Activated CD4-positive, alpha-beta memory T cell treated with anti-CD3 and anti-CD28 coated beads, Interleukin-2, amount 10 ng/mL, durations not matched to agents 7 days and 5 days (primary cell): ENCODE data around the gene LRP1-AS. TPM values are rescaled to one million over a fixed set of nuclear protein-coding genes. Genes with fewer than 3 reads are reported as not detected.

Experiments used
- CTCF ChIA-PET: fragments of 350-600 bp; sonication (Branson Sonifier 250); formaldehyde crosslinking; loops from one replicate; lab custom pipeline; 2021; ENCODE audit warnings: antibody characterized with exemption, inconsistent platforms; lab: Charles Lee
- POLR2A ChIA-PET: fragments of 350-600 bp; sonication (Branson Sonifier 250); formaldehyde crosslinking; loops from one replicate; lab custom pipeline; 2021; ENCODE audit warnings: antibody characterized with exemption; lab: Charles Lee
- DNase-seq: peaks from one replicate; pipeline ENCODE4 v3.0.0-alpha.2; 2020
- H3K27ac Mint-ChIP-seq: one replicate; pipeline ENCODE4 v1.8.0; 2021; ENCODE audit warnings: mild to moderate bottlenecking, mixed read lengths
- H3K27me3 Mint-ChIP-seq: one replicate; pipeline ENCODE4 v1.8.0; 2021; ENCODE audit warnings: mixed read lengths
- H3K36me3 Mint-ChIP-seq: one replicate; pipeline ENCODE4 v1.8.0; 2021; ENCODE audit warnings: low read depth, mixed read lengths
- H3K4me1 Mint-ChIP-seq: one replicate; pipeline ENCODE4 v1.8.0; 2021; ENCODE audit warnings: mixed read lengths
- H3K4me3 Mint-ChIP-seq: one replicate; pipeline ENCODE4 v1.8.0; 2021; ENCODE audit warnings: mild to moderate bottlenecking, mixed read lengths
- H3K9me3 Mint-ChIP-seq: one replicate; pipeline ENCODE4 v1.8.0; 2021; ENCODE audit warnings: mixed read lengths
- total RNA-seq, 2 experiments: library from RNA; stranded (reverse); gene quantifications; one replicate each; pipeline ENCODE4 v1.2.3, GENCODE V29; 2021

Gene LRP1-AS
- total RNA-seq, 2 experiments from 2014 or later, result not detected

DNA sequence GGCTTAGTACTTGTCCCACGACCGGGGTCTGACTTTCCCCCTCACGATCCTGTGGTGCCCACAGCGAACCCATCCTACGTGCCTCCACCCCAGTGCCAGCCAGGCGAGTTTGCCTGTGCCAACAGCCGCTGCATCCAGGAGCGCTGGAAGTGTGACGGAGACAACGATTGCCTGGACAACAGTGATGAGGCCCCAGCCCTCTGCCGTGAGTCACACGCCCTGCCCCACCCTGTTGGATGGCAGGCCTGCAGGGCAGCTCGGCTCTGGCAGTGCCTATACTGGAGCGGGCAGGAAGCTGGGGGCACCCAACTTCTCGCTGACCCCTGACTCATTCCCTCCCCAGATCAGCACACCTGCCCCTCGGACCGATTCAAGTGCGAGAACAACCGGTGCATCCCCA, 18.3 kb upstream of the LRP1-AS start:
- Mint-ChIP-seq H3K9me3 (no peaks in the 10 kb centered on the region), H3K27me3 (no peaks in the 10 kb centered on the region), H3K36me3 (no peaks in the 10 kb centered on the region), H3K27ac (no peak overlapping the region), H3K4me1 (peaks cover 4% of the 10 kb centered on the region), H3K4me3 (no peak overlapping the region)
- DNase-seq, result no peak
- ChIA-PET CTCF (no interaction called here), POLR2A (no interaction called here)

- Mint-ChIP-seq H3K36me3 (no peaks in the 10 kb centered on the region), H3K9me3 (no peaks in the 10 kb centered on the region), H3K27ac (no peak overlapping the region), H3K4me1 (peaks cover 4% of the 10 kb centered on the region), H3K4me3 (no peak overlapping the region), H3K27me3 (no peaks in the 10 kb centered on the region)
- ChIA-PET POLR2A (no interaction called here), CTCF (no interaction called here)
- DNase-seq, result no peak
Measured at GRCh38 chr12:57164966-57165625, 17.7 kb upstream of the LRP1-AS start.

DNA sequence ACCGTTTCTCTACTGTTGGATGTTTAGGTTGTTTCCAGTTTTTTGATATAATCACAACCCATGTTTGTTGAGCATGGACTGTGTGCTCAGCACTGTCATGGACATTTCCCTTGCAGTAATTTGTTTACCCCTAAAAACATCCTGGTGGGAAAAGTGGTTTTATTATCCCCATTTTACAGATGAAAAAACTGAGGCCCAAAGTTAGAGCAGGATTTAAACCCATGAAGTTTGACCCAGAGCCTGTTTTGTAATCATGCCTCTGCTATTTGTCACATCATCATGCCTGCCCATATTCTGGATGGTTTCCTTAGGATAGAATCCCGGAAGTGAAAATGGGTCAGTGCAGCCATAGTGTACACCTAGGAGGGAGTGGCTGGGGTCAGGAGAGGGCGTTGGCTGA, 17.0 kb upstream of the LRP1-AS start:
- DNase-seq, result no peak
- Mint-ChIP-seq H3K9me3 (no peaks in the 10 kb centered on the region), H3K27ac (no peak overlapping the region), H3K27me3 (no peaks in the 10 kb centered on the region), H3K4me3 (no peak overlapping the region), H3K36me3 (no peaks in the 10 kb centered on the region), H3K4me1 (peaks cover 4% of the 10 kb centered on the region)
- ChIA-PET CTCF (no interaction called here), POLR2A (no interaction called here)

- no peaks in the 10 kb centered on the region for H3K27me3 Mint-ChIP-seq
- ChIA-PET CTCF (no interaction called here), POLR2A (no interaction called here)
- no peak overlapping the region for H3K27ac Mint-ChIP-seq
- no peak for DNase-seq
- H3K9me3 Mint-ChIP-seq, result no peaks in the 10 kb centered on the region
- H3K36me3 Mint-ChIP-seq, result no peaks in the 10 kb centered on the region
- H3K4me3 Mint-ChIP-seq, result no peak overlapping the region
- H3K4me1 Mint-ChIP-seq, result peaks cover 11% of the 10 kb centered on the region
Measured at GRCh38 chr12:57162553-57163125, 15.2 kb upstream of the LRP1-AS start.

DNA sequence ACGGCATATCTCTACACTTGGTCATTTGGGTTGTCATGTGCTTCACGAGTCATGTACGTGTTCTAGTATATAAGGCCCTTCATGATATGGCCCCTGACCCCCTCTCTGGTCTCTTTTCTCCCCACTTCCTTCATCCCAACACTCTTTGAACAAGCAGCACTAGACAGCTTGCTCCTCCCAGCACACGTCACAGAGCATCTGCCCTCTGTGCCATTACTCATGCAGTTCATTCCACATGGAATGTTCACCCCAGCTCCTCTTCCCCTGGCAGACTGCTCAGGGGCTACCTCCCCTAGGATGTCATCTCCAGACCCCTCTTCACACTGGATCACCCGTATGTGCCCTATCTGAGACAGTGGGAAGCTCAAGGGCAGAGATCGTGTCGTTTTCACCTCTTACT, 14.1 kb upstream of the LRP1-AS start:
- no peaks in the 10 kb centered on the region for H3K36me3 Mint-ChIP-seq
- CTCF ChIA-PET, result no interaction called here
- H3K4me1 Mint-ChIP-seq, result peaks cover 10% of the 10 kb centered on the region
- H3K9me3 Mint-ChIP-seq, result no peaks in the 10 kb centered on the region
- no peak overlapping the region for H3K27ac Mint-ChIP-seq
- DNase-seq, result no peak
- no peak overlapping the region for H3K4me3 Mint-ChIP-seq
- no peaks in the 10 kb centered on the region for H3K27me3 Mint-ChIP-seq
- POLR2A ChIA-PET, result no interaction called here

DNA sequence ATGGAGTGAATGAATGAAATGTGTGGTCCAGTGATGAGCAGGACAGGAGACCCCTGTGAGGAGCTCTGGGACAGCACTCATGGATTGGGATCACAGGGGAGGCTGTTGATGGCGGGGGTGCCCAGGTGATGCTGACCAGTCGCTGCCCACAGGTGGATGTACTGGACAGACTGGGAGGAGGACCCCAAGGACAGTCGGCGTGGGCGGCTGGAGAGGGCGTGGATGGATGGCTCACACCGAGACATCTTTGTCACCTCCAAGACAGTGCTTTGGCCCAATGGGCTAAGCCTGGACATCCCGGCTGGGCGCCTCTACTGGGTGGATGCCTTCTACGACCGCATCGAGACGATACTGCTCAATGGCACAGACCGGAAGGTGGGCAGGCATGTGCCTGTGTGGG, 13.3 kb upstream of the LRP1-AS start:
- ChIA-PET POLR2A (no interaction called here), CTCF (no interaction called here)
- no peak overlapping the region for H3K27ac Mint-ChIP-seq
- H3K36me3 Mint-ChIP-seq, result no peaks in the 10 kb centered on the region
- no peaks in the 10 kb centered on the region for H3K9me3 Mint-ChIP-seq
- DNase-seq, result no peak
- H3K27me3 Mint-ChIP-seq, result no peaks in the 10 kb centered on the region
- peaks cover 10% of the 10 kb centered on the region for H3K4me1 Mint-ChIP-seq
- H3K4me3 Mint-ChIP-seq, result no peak overlapping the region

DNA sequence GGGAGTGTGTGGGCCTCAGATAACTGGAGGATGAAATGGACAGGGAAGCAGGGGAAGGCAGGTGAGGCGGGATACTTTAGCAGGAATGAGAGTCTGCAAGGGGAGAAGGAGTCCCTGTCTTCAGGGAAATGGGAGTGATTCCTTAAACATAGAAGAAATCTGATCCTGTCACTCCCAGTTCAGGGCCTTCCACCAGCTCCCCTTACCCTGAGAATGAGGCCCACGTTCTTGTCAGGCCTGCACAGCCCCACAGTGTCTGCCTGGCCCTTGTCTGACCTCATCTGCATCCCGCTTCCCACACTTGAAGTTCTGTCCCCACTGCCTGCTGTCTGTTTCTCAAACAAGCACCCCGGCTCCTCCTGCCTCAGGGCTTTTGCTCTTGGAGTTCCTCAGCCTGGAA, 12.6 kb upstream of the LRP1-AS start:
- POLR2A ChIA-PET, result no interaction called here
- no peak overlapping the region for H3K27ac Mint-ChIP-seq
- H3K9me3 Mint-ChIP-seq, result no peaks in the 10 kb centered on the region
- no peaks in the 10 kb centered on the region for H3K36me3 Mint-ChIP-seq
- no peak overlapping the region for H3K4me3 Mint-ChIP-seq
- peaks cover 10% of the 10 kb centered on the region for H3K4me1 Mint-ChIP-seq
- H3K27me3 Mint-ChIP-seq, result no peaks in the 10 kb centered on the region
- CTCF ChIA-PET, result no interaction called here
- no peak for DNase-seq

DNA sequence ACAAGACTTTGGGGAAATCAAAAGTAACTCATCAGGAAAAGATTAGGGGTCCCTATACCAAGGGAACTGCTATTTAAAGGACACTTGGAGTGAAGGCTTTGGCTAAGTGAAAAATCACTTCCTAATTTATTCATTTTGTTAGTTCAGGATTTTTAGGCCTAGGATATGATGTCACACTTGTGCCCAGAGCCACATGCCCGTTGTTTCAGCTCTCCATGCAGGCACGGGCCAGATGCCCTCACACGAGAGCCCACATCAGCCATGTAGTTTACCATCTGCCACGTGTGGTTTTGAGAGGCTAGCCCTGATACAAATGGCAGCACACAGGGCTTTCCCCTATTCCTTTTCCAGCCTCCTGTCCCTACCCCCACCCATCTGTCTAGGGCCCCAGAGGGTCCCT, 11.9 kb upstream of the LRP1-AS start:
- H3K27ac Mint-ChIP-seq, result no peak overlapping the region
- POLR2A ChIA-PET, result interaction anchor here (1.0 kb wide), 1 partner anchor 271 kb away, joined by 3 read pairs; no protein-coding TSS in a partner anchor
- no peak for DNase-seq
- H3K4me1 Mint-ChIP-seq, result peaks cover 10% of the 10 kb centered on the region
- CTCF ChIA-PET, result interaction anchor here (2.1 kb wide), 1 partner anchor 35 kb away, joined by 6 read pairs; no protein-coding TSS in a partner anchor
- H3K4me3 Mint-ChIP-seq, result no peak overlapping the region
- H3K9me3 Mint-ChIP-seq, result no peaks in the 10 kb centered on the region
- no peaks in the 10 kb centered on the region for H3K27me3 Mint-ChIP-seq
- no peaks in the 10 kb centered on the region for H3K36me3 Mint-ChIP-seq

GRCh38 chr12:57158665-57159064, 11.2 kb upstream of the LRP1-AS start:
- H3K4me3 Mint-ChIP-seq, result no peak overlapping the region
- H3K27ac Mint-ChIP-seq, result no peak overlapping the region
- no peaks in the 10 kb centered on the region for H3K36me3 Mint-ChIP-seq
- no peaks in the 10 kb centered on the region for H3K27me3 Mint-ChIP-seq
- ChIA-PET CTCF (interaction anchor here (2.1 kb wide), 1 partner anchor 34 kb away, joined by 6 read pairs; no protein-coding TSS in a partner anchor), POLR2A (interaction anchor here (1.0 kb wide), 1 partner anchor 271 kb away, joined by 3 read pairs; no protein-coding TSS in a partner anchor)
- DNase-seq, result no peak
- peaks cover 10% of the 10 kb centered on the region for H3K4me1 Mint-ChIP-seq
- H3K9me3 Mint-ChIP-seq, result no peaks in the 10 kb centered on the region

DNA sequence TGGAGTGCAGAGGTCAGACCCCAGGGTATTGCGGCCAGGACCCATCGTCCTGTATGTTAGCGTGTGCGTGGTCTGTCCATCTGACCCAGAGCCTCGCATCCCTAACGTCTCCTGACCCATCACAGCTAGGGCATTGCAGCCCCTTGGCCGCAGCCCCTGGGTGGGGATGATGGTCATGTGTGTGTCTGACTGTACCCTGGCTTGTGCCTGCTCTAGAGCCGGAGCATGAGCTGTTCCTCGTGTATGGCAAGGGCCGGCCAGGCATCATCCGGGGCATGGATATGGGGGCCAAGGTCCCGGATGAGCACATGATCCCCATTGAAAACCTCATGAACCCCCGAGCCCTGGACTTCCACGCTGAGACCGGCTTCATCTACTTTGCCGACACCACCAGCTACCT, 10.8 kb upstream of the LRP1-AS start:
- Mint-ChIP-seq H3K27ac (no peak overlapping the region), H3K27me3 (no peaks in the 10 kb centered on the region), H3K4me1 (peaks cover 10% of the 10 kb centered on the region), H3K4me3 (no peak overlapping the region), H3K36me3 (no peaks in the 10 kb centered on the region), H3K9me3 (no peaks in the 10 kb centered on the region)
- ChIA-PET CTCF (interaction anchor here (1.0 to 2.1 kb wide), 2 partner anchors 31 to 34 kb away, joined by 4 to 6 read pairs; no protein-coding TSS in a partner anchor), POLR2A (no interaction called here)
- no peak for DNase-seq

GRCh38 chr12:57157588-57158173, 10.3 kb upstream of the LRP1-AS start:
- no peaks in the 10 kb centered on the region for H3K27me3 Mint-ChIP-seq
- no peak for DNase-seq
- ChIA-PET POLR2A (no interaction called here), CTCF (interaction anchor here (1.0 to 2.1 kb wide), 2 partner anchors 31 to 33 kb away, joined by 4 to 6 read pairs; no protein-coding TSS in a partner anchor)
- H3K9me3 Mint-ChIP-seq, result no peaks in the 10 kb centered on the region
- H3K4me1 Mint-ChIP-seq, result peaks cover 10% of the 10 kb centered on the region
- H3K4me3 Mint-ChIP-seq, result no peak overlapping the region
- no peaks in the 10 kb centered on the region for H3K36me3 Mint-ChIP-seq
- H3K27ac Mint-ChIP-seq, result no peak overlapping the region

DNA sequence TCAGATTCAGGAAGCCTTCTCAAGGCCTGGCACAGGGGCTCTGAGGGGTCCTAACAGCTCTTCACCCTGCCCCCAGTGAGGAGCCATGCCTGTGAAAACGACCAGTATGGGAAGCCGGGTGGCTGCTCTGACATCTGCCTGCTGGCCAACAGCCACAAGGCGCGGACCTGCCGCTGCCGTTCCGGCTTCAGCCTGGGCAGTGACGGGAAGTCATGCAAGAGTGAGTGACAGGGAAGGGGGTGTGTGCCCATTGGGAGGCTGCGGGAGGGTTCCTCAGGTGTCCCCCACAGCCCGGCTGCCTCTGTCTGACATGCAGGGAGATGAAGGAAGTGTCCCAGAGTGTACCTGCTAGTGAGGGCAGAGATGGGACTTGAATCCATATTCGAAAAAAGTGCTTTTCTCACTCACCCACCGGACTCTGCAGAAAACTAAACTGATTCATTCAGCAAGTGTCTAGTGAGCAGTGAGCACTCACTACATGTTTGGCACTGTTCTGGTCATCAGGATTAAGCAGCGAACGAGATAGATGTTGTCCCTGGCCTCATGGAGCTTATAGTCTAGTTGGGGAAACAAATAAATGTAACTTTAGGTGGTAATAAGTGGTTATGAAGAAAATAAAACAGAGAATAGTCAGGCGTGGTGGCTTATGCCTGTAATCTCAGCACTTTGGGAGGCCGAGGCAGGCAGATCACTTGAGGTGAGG, 9.4 kb upstream of the LRP1-AS start:
- H3K4me3 Mint-ChIP-seq, result no peak overlapping the region
- H3K27ac Mint-ChIP-seq, result no peak overlapping the region
- no peaks in the 10 kb centered on the region for H3K9me3 Mint-ChIP-seq
- H3K36me3 Mint-ChIP-seq, result no peaks in the 10 kb centered on the region
- H3K27me3 Mint-ChIP-seq, result no peaks in the 10 kb centered on the region
- no peak for DNase-seq
- CTCF ChIA-PET, result interaction anchor here (1.0 to 2.1 kb wide), 2 partner anchors 30 to 33 kb away, joined by 4 to 6 read pairs; no protein-coding TSS in a partner anchor
- peaks cover 10% of the 10 kb centered on the region for H3K4me1 Mint-ChIP-seq
- POLR2A ChIA-PET, result no interaction called here
